NCI-H1436 treated with DMSO at 0.1 percent for 48 hours (cell line): Measurements from ENCODE around the gene STK32C.
"Not testable (repeated sequence)": the region's sequence is repeated elsewhere in the genome, so short reads cannot be mapped to it uniquely, and the experiment has no call there.

Experiments used
- DNase-seq: peaks from one replicate; lab custom pipeline; 2025; lab: John Stamatoyannopoulos, UW

STK32C gene

GRCh38 chr10:132317477-132317876, 9.7 kb upstream of the STK32C start:
- not testable (repeated sequence) for DNase-seq

- no peak for DNase-seq
Observed at GRCh38 chr10:132316133-132316532, 8.4 kb upstream of the STK32C start.

GRCh38 chr10:132314881-132315280, 7.1 kb upstream of the STK32C start:
- DNase-seq, result not testable (repeated sequence)

GRCh38 chr10:132314336-132314735, 6.6 kb upstream of the STK32C start:
- DNase-seq, result no peak

GRCh38 chr10:132313865-132314264, 6.1 kb upstream of the STK32C start:
- DNase-seq, result no peak

GRCh38 chr10:132313305-132313704, 5.6 kb upstream of the STK32C start:
- no peak for DNase-seq

- DNase-seq, result no peak
Observed at GRCh38 chr10:132311338-132311939, 3.7 kb upstream of the STK32C start.

- DNase-seq, result no peak
Observed at GRCh38 chr10:132310701-132311337, 3.1 kb upstream of the STK32C start.

- DNase-seq, result no peak
Observed at GRCh38 chr10:132309879-132310591, 2.3 kb upstream of the STK32C start.

- DNase-seq, result no peak
Observed at GRCh38 chr10:132309471-132309865, 1.7 kb upstream of the STK32C start.

- DNase-seq, result no peak
Observed at GRCh38 chr10:132308587-132309470, 1.1 kb upstream of the STK32C start.

GRCh38 chr10:132306864-132307751, 642 bp downstream of the STK32C start:
- no peak for DNase-seq

- DNase-seq, result no peak
Observed at GRCh38 chr10:132306343-132306685, 1.4 kb downstream of the STK32C start.

- DNase-seq, result no peak
Observed at GRCh38 chr10:132305654-132306342, 2.0 kb downstream of the STK32C start.

GRCh38 chr10:132304756-132305509, 2.8 kb downstream of the STK32C start:
- DNase-seq, result no peak

GRCh38 chr10:132303361-132304115, 4.2 kb downstream of the STK32C start:
- no peak for DNase-seq

GRCh38 chr10:132302421-132303310, 5.1 kb downstream of the STK32C start:
- no peak for DNase-seq
